ENCODE results near the gene GPR45. TPM values are rescaled to one million over a fixed set of nuclear protein-coding genes. Genes with fewer than 3 reads are reported as not detected.

Gene GPR45
- total and polyA plus RNA-seq, 9 donors = not detected

DNA sequence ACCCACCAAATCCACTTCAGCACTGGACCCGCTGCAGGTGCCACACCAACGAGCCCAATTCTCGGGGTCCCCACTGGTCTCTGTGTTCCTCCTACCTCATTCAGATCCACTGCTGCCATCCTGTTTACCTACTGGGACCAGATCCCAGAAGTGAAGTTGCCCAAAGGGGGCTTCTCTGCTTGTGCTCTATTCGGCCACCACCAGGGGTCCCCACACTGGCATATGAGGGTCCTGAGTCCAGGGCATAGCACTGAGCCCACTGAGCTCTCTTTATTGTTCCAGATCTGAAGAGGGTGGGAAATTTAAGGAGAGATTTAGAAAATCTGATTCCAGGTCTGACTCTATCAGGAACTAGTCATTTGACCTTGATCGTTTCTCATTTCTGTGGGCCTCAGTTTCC lies 2.4 kb downstream of the GPR45 start:
- H3K36me3 ChIP-seq = no peaks in the 10 kb centered on the region
- H3K4me3 ChIP-seq = no peak overlapping the region
- intact Hi-C loops (cut with DNase I) = loop anchor here in 1 of 4 donors (2.0 kb wide), 1 partner anchor 43 kb away; no protein-coding TSS in a partner anchor
- WGBS, 3 donors = 60 to 67% (median 61%) methylated on average over 5 of the region's 5 CpGs
- H3K4me1 ChIP-seq (ENCODE audit: insufficient read depth) = no peaks in the 10 kb centered on the region
- no peaks in the 10 kb centered on the region for H3K27me3 ChIP-seq
- DNase-seq = no peak
- TF ChIP-seq EP300 (IDR thresholded peaks at IDR 0.05) (no peak), POLR2A (IDR thresholded peaks at IDR 0.05) (no peak)
- TF ChIP-seq, protein P1, sequence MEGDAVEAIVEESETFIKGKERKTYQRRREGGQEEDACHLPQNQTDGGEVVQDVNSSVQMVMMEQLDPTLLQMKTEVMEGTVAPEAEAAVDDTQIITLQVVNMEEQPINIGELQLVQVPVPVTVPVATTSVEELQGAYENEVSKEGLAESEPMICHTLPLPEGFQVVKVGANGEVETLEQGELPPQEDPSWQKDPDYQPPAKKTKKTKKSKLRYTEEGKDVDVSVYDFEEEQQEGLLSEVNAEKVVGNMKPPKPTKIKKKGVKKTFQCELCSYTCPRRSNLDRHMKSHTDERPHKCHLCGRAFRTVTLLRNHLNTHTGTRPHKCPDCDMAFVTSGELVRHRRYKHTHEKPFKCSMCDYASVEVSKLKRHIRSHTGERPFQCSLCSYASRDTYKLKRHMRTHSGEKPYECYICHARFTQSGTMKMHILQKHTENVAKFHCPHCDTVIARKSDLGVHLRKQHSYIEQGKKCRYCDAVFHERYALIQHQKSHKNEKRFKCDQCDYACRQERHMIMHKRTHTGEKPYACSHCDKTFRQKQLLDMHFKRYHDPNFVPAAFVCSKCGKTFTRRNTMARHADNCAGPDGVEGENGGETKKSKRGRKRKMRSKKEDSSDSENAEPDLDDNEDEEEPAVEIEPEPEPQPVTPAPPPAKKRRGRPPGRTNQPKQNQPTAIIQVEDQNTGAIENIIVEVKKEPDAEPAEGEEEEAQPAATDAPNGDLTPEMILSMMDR (IDR thresholded peaks at IDR 0.05) = no peak
- no peak overlapping the region for H3K27ac ChIP-seq
- H3K9me3 ChIP-seq = no peaks in the 10 kb centered on the region

DNA sequence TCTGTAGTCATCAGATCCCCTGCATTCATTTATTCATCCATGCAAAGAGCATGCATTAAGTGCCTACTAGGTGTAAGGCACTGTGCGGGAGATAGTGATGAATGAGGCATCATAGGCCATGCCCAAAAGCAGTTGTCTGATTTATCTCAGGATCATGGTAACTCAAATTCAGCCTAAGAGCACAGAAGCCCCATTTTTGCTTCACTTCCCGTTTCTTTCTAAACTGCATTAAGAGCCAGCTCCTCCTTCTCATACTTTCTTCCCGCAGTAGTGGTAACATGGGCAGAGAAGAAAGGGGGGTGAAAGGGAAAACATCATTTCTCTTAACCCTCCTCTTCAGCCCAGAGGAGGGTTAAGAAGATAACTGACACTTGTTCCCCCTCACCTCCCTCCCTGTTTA lies 2.9 kb downstream of the GPR45 start:
- TF ChIP-seq, protein P1 (IDR thresholded peaks at IDR 0.05) = no peak
- TF ChIP-seq POLR2A (IDR thresholded peaks at IDR 0.05) = no peak
- no peak for TF ChIP-seq EP300 (IDR thresholded peaks at IDR 0.05)
- no peak overlapping the region for H3K4me3 ChIP-seq
- H3K4me1 ChIP-seq (ENCODE audit: insufficient read depth) = no peaks in the 10 kb centered on the region
- H3K27ac ChIP-seq = no peak overlapping the region
- H3K9me3 ChIP-seq = no peaks in the 10 kb centered on the region
- no peaks in the 10 kb centered on the region for H3K36me3 ChIP-seq
- no peak for DNase-seq
- 47 to 70% (median 63%) methylated on average over 3 of the region's 3 CpGs for WGBS, 3 donors
- intact Hi-C loops (cut with DNase I) = loop anchor here in 1 of 4 donors (2.0 kb wide), 1 partner anchor 42 kb away; no protein-coding TSS in a partner anchor
- H3K27me3 ChIP-seq = no peaks in the 10 kb centered on the region

DNA sequence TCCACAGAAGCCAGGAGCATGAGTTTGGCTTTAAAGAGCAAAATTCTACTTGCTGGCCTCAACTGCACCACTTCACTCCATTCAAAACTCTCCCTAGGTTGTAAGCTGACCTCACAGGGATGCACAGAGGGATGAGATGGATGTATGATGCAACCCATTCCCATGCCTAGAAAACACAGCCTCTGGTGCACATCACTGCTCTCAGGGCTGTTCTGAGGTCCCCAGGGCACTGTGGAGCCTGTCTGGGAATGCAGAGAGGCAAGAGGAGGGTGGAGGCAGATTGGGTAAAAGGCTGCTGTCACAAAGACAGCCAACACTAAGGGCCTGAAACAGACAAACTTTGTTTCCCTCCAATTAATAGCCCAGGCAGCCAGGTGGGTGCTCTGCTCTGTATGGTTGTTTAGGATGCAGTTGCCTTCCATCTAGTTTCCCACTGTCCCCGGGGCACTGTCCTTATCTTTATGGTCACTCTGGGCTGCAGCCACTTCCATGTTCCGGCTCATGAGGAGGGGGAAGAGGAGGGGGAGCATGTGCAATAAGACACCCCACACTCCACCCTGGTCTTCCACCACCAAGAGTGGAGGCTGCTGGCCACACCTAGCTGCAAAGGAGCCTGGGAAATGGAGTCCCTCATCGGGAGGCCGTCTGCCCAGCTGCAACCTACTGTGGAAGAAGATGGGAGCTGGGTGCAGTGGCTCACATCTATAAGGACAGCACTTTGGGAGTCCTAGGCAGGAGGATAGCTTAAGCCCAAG lies 7.0 kb downstream of the GPR45 start:
- intact Hi-C loops (cut with DNase I) = no loop called here
- 52 to 64% (median 62%) methylated on average over 4 of the region's 4 CpGs for WGBS, 3 donors
- no peaks in the 10 kb centered on the region for H3K4me1 ChIP-seq (ENCODE audit: insufficient read depth)

DNA sequence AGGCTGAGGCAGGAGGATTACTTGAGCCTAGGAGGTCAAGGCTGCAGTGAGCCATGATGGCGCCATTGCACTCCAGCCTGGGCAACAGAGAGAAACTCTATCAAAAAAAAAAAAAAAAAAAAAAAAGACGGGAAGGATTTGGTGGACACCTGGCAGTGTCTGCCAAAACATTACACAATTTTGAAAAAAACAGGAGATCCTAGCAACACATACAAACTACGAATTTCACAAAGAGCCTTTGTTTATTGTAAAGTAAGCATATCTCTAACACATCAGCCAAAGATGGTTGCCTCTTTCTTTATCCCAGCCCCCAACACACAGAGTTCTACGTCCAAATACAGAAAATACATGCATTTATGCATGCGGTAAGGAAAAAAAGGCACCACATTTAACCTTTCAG lies 7.6 kb downstream of the GPR45 start:
- WGBS, 3 donors = 66 to 82% (median 75%) methylated on average over 5 of the region's 5 CpGs
- no peak for DNase-seq
- no peaks in the 10 kb centered on the region for H3K27me3 ChIP-seq
- intact Hi-C loops (cut with DNase I) = no loop called here
- TF ChIP-seq POLR2A (IDR thresholded peaks at IDR 0.05) = no peak
- TF ChIP-seq, protein P1 (IDR thresholded peaks at IDR 0.05) = no peak
- TF ChIP-seq EP300 (IDR thresholded peaks at IDR 0.05) = no peak
- H3K4me3 ChIP-seq = no peak overlapping the region
- H3K36me3 ChIP-seq = no peaks in the 10 kb centered on the region
- no peak overlapping the region for H3K27ac ChIP-seq
- H3K9me3 ChIP-seq = no peaks in the 10 kb centered on the region
- H3K4me1 ChIP-seq (ENCODE audit: insufficient read depth) = peaks cover 2% of the 10 kb centered on the region

More for the DNA sequence above, 7.0 kb downstream of the GPR45 start:
- H3K9me3 ChIP-seq = no peaks in the 10 kb centered on the region
- TF ChIP-seq EP300 (IDR thresholded peaks at IDR 0.05) (no peak), POLR2A (IDR thresholded peaks at IDR 0.05) (no peak)
- TF ChIP-seq, protein P1 (IDR thresholded peaks at IDR 0.05) = no peak
- no peaks in the 10 kb centered on the region for H3K36me3 ChIP-seq
- DNase-seq = no peak
- H3K4me3 ChIP-seq = no peak overlapping the region
- H3K27me3 ChIP-seq = no peaks in the 10 kb centered on the region
- no peak overlapping the region for H3K27ac ChIP-seq
